WTC11 (cell line): ENCODE measurements around the gene TMED5. TPM values are rescaled to one million over a fixed set of nuclear protein-coding genes. Genes with fewer than 3 reads are reported as not detected.

Experiments used
- ATAC-seq: fragments of 200-7000 bp; cut with Tn5 transposase; 2 replicates; pipeline ENCODE4 v1.10.0; 2021; ENCODE audit warnings: mild to moderate bottlenecking, moderate library complexity
- Bru-seq: library from RNA; stranded (reverse); fragments of 400-500 nt; gene quantifications from one replicate; lab custom pipeline; 2021; lab: Mats Ljungman, UMichigan
- CTCF ChIA-PET: fragments of 300-600 bp; sonication (Branson Sonifier 250); formaldehyde crosslinking; loops from one replicate; lab custom pipeline; 2021; ENCODE audit warnings: antibody characterized with exemption; lab: Charles Lee
- POLR2A ChIA-PET: fragments of 350-600 bp; sonication (Branson Sonifier 250); formaldehyde crosslinking; loops from one replicate; lab custom pipeline; 2021; ENCODE audit warnings: antibody characterized with exemption; lab: Charles Lee
- DNase-seq: peaks from one replicate; pipeline ENCODE4 v3.0.0; 2021; ENCODE audit warnings: low spot score
- H3K27ac Mint-ChIP-seq: 2 replicates; pipeline ENCODE4 v1.8.0; 2021; ENCODE audit warnings: mixed read lengths
- H3K27me3 Mint-ChIP-seq: 2 replicates; pipeline ENCODE4 v1.8.0; 2021; ENCODE audit warnings: low read depth, mild to moderate bottlenecking, moderate library complexity, mixed read lengths
- H3K36me3 Mint-ChIP-seq: 2 replicates; pipeline ENCODE4 v1.8.0; 2021; ENCODE audit warnings: mixed read lengths
- H3K4me1 Mint-ChIP-seq: 2 replicates; pipeline ENCODE4 v1.8.0; 2022; ENCODE audit warnings: mixed read lengths
- H3K4me3 Mint-ChIP-seq: 2 replicates; pipeline ENCODE4 v1.8.0; 2021; ENCODE audit warnings: mild to moderate bottlenecking, moderate library complexity, mixed read lengths
- H3K9me3 Mint-ChIP-seq: 2 replicates; pipeline ENCODE4 v1.8.0; 2021; ENCODE audit warnings: mixed read lengths
- ATF2 ChIP-seq: sonication (generic); formaldehyde crosslinking; IDR thresholded peaks from 2 replicates; pipeline ENCODE4 v1.8.1; 2022; ENCODE audit warnings: low read depth, missing genetic modification reagents, borderline replicate concordance
- CREM ChIP-seq: sonication (generic); formaldehyde crosslinking; IDR thresholded peaks from 2 replicates; pipeline ENCODE4 v1.8.1; 2022; ENCODE audit warnings: mild to moderate bottlenecking, missing genetic modification reagents, moderate library complexity
- E2F5 ChIP-seq: sonication (generic); formaldehyde crosslinking; IDR thresholded peaks from 2 replicates; pipeline ENCODE4 v1.8.1; 2022; ENCODE audit warnings: mild to moderate bottlenecking, moderate library complexity, missing genetic modification reagents
- ESRRA ChIP-seq: sonication (generic); formaldehyde crosslinking; IDR thresholded peaks from 2 replicates; pipeline ENCODE4 v1.8.1; 2022; ENCODE audit warnings: mild to moderate bottlenecking, missing genetic modification reagents, borderline replicate concordance
- FOXJ3 ChIP-seq: sonication (generic); formaldehyde crosslinking; IDR thresholded peaks from 2 replicates; pipeline ENCODE4 v1.9.0; 2021; ENCODE audit warnings: missing genetic modification reagents, mild to moderate bottlenecking, borderline replicate concordance
- FOXP1 ChIP-seq: sonication (generic); formaldehyde crosslinking; IDR thresholded peaks from 2 replicates; pipeline ENCODE4 v1.8.0; 2022; ENCODE audit warnings: missing genetic modification reagents, mild to moderate bottlenecking, moderate library complexity, borderline replicate concordance
- HMGA2 ChIP-seq: fragments of 250-450 bp; sonication (Bioruptor Pico); IDR thresholded peaks from 2 replicates; pipeline ENCODE4 v1.4.0; 2021; ENCODE audit warnings: mild to moderate bottlenecking, moderate library complexity
- IRF1 ChIP-seq: sonication (generic); formaldehyde crosslinking; IDR thresholded peaks from 2 replicates; pipeline ENCODE4 v1.8.0; 2023; ENCODE audit warnings: missing genetic modification reagents
- JAZF1 ChIP-seq: fragments of 250-450 bp; sonication (Bioruptor Pico); IDR thresholded peaks from 2 replicates; pipeline ENCODE4 v1.9.0; 2021; ENCODE audit warnings: moderate library complexity, mild to moderate bottlenecking, inconsistent platforms
- KAT7 ChIP-seq: sonication (generic); formaldehyde crosslinking; IDR thresholded peaks from 2 replicates; pipeline ENCODE4 v1.8.1; 2023; ENCODE audit warnings: missing genetic modification reagents, mild to moderate bottlenecking, borderline replicate concordance
- MXD4 ChIP-seq: fragments of 250-450 bp; sonication (Bioruptor Pico); IDR thresholded peaks from 2 replicates; pipeline ENCODE4 v1.8.0; 2021; ENCODE audit warnings: mild to moderate bottlenecking, moderate library complexity, borderline replicate concordance
- NFATC4 ChIP-seq: fragments of 250-450 bp; sonication (Bioruptor Pico); IDR thresholded peaks from 2 replicates; pipeline ENCODE4 v1.9.0; 2021; ENCODE audit warnings: mild to moderate bottlenecking
- PREB ChIP-seq: sonication (generic); formaldehyde crosslinking; IDR thresholded peaks from 2 replicates; pipeline ENCODE4 v1.8.1; 2022; ENCODE audit warnings: mild to moderate bottlenecking, missing genetic modification reagents, moderate library complexity, borderline replicate concordance
- SMAD3 ChIP-seq: sonication (generic); formaldehyde crosslinking; IDR thresholded peaks from 2 replicates; pipeline ENCODE4 v1.8.0; 2022; ENCODE audit warnings: missing genetic modification reagents, mild to moderate bottlenecking, borderline replicate concordance
- SMAD4 ChIP-seq: sonication (generic); formaldehyde crosslinking; IDR thresholded peaks from 2 replicates; pipeline ENCODE4 v1.8.0; 2022; ENCODE audit warnings: mild to moderate bottlenecking, missing genetic modification reagents
- SOX15 ChIP-seq: fragments of 250-450 bp; sonication (Bioruptor Pico); IDR thresholded peaks from 2 replicates; pipeline ENCODE4 v1.9.0; 2021; ENCODE audit warnings: mild to moderate bottlenecking
- USF1 ChIP-seq: sonication (generic); formaldehyde crosslinking; IDR thresholded peaks from 2 replicates; pipeline ENCODE4 v1.8.0; 2022; ENCODE audit warnings: mild to moderate bottlenecking, missing genetic modification reagents
- ZMAT4 ChIP-seq: fragments of 250-450 bp; sonication (Bioruptor Pico); IDR thresholded peaks from 2 replicates; pipeline ENCODE4 v1.9.0; 2021; ENCODE audit warnings: mild to moderate bottlenecking
- ZNF232 ChIP-seq: sonication (generic); formaldehyde crosslinking; IDR thresholded peaks from 2 replicates; pipeline ENCODE4 v1.8.0; 2022; ENCODE audit warnings: mild to moderate bottlenecking, missing genetic modification reagents
- ZNF512 ChIP-seq: sonication (generic); formaldehyde crosslinking; IDR thresholded peaks from 2 replicates; pipeline ENCODE4 v1.8.1; 2022; ENCODE audit warnings: missing genetic modification reagents, borderline replicate concordance
- ZNF532 ChIP-seq: fragments of 250-450 bp; sonication (Bioruptor Pico); IDR thresholded peaks from 2 replicates; pipeline ENCODE4 v1.9.0; 2021; ENCODE audit warnings: mild to moderate bottlenecking, borderline replicate concordance
- ZNF671 ChIP-seq: fragments of 250-450 bp; sonication (Bioruptor Pico); IDR thresholded peaks from 2 replicates; pipeline ENCODE4 v1.8.0; 2021; ENCODE audit warnings: mild to moderate bottlenecking
- long read RNA-seq, 3 experiments: library from RNA in 1 of 3; library from capped mRNA in 1 of 3; library from polyadenylated mRNA in 1 of 3; unstranded in 2 of 3; stranded (forward) in 1 of 3; transcript quantifications; one replicate each; pipeline ENCODE4 v2.0.0, GENCODE V29; 2021
- total RNA-seq: library from RNA; stranded (reverse); gene quantifications from 3 replicates; pipeline ENCODE4 v1.2.3, GENCODE V29; 2021

TMED5 gene
- total RNA-seq (25.1 to 28.5 TPM (median 25.6 TPM) in 3 replicates), Bru-seq, nascent RNA (percentile 83 among the genes with signal in this experiment)
- long read RNA-seq, experiment 1, full-length matches to known transcripts: 139 of 177 reads
- long read RNA-seq, experiment 1, partial matches to known transcripts: 11 of 177 reads
- long read RNA-seq, experiment 1, other reads (novel, unspliced or antisense): 27 of 177 reads
- long read RNA-seq, experiment 2, full-length matches to known transcripts: 37 of 61 reads
- long read RNA-seq, experiment 2, partial matches to known transcripts: 1 of 61 reads
- long read RNA-seq, experiment 2, other reads (novel, unspliced or antisense): 23 of 61 reads
- long read RNA-seq, experiment 3, full-length matches to known transcripts: 59 of 70 reads
- long read RNA-seq, experiment 3, partial matches to known transcripts: 10 of 70 reads
- long read RNA-seq, experiment 3, other reads (novel, unspliced or antisense): 1 of 70 reads

- POLR2A ChIA-PET: no interaction called here
- Mint-ChIP-seq H3K4me1 (peaks cover 25% of the 10 kb centered on the region), H3K36me3 (no peaks in the 10 kb centered on the region), H3K27me3 (no peaks in the 10 kb centered on the region), H3K4me3 (peak within 1 kb of the TSS; percentile 88), H3K27ac (peak within 1 kb of the TSS; percentile 99), H3K9me3 (no peaks in the 10 kb centered on the region)
- ATAC-seq (peak; percentile 96), DNase-seq (peak; percentile 98)
- CTCF ChIA-PET: no interaction called here
- TF ChIP-seq IRF1 (no peak; the same call in 1 of the 2 replicates), ZNF671 (CRISPR knock-in tag) (no peak), E2F5 (CRISPR knock-in tag) (peak; percentile 33; the same call in 1 of the 2 replicates), ESRRA (CRISPR knock-in tag) (no peak), ATF2 (no peak), CREM (CRISPR knock-in tag) (0 out of 2 replicates have a peak, but pooled peaks have one; percentile 17), SOX15 (no peak), MXD4 (CRISPR knock-in tag) (no peak), SMAD3 (CRISPR knock-in tag) (no peak), HMGA2 (CRISPR knock-in tag) (no peak), ZNF532 (no peak), SMAD4 (CRISPR knock-in tag) (no peak), FOXP1 (CRISPR knock-in tag) (0 out of 2 replicates have a peak, but pooled peaks have one; percentile 29), KAT7 (CRISPR knock-in tag) (no peak; the same call in 1 of the 2 replicates), ZNF512 (no peak), PREB (CRISPR knock-in tag) (peak; percentile 49; the same call in 1 of the 2 replicates), USF1 (peak; percentile 38; the same call in 1 of the 2 replicates), JAZF1 (CRISPR knock-in tag) (no peak), ZNF232 (CRISPR knock-in tag) (peak; percentile 84), ZMAT4 (no peak), FOXJ3 (CRISPR knock-in tag) (no peak), NFATC4 (no peak)
These were observed at the start of gene TMED5 for GRCh38 chr1:93179886-93180722. TMED5 (minus strand) TSS chr1:93180413; CDS start chr1:93180242, 171 bp downstream.
